Stimulated activated naive CD8-positive, alpha-beta T cell treated with anti-CD3 and anti-CD28 coated beads, Interleukin-15, amount 100 ng/mL, for 72 hours (primary cell): ENCODE measurements around the gene TRIM71.
"Not testable (repeated sequence)": the region's sequence is repeated elsewhere in the genome, so short reads cannot be mapped to it uniquely, and the experiment has no call there.

Source experiments
- ATAC-seq: fragments of 150-1000 bp; cut with Tn5 transposase; 2 replicates; pipeline ENCODE4 v1.10.0; 2021; ENCODE audit warnings: mild to moderate bottlenecking, moderate library complexity
- DNase-seq, 2 donors: peaks; one replicate each; pipeline ENCODE4 v3.0.0; 2021 to 2022
- H3K27ac Mint-ChIP-seq, 2 donors: one replicate each; pipeline ENCODE4 v1.8.0; 2022; ENCODE audit warnings: mild to moderate bottlenecking in 2 of 2, mixed read lengths in 2 of 2, moderate library complexity in 2 of 2
- H3K27me3 Mint-ChIP-seq: one replicate; pipeline ENCODE4 v1.8.0; 2022; ENCODE audit warnings: mixed read lengths
- H3K4me1 Mint-ChIP-seq: one replicate; pipeline ENCODE4 v1.8.0; 2022; ENCODE audit warnings: mild to moderate bottlenecking, mixed read lengths
- H3K4me3 Mint-ChIP-seq, 2 donors: one replicate each; pipeline ENCODE4 v1.8.0; 2022; ENCODE audit warnings: mild to moderate bottlenecking in 2 of 2, mixed read lengths in 2 of 2, moderate library complexity in 1 of 2
- H3K9me3 Mint-ChIP-seq, 2 donors: one replicate each; pipeline ENCODE4 v1.8.0; 2022; ENCODE audit warnings: mixed read lengths in 2 of 2

Gene TRIM71

GRCh38 chr3:32899265-32899664 lies 81.5 kb downstream of the TRIM71 start:
- ATAC-seq (no peak), DNase-seq (no peak)
- Mint-ChIP-seq H3K27me3 (peaks cover 61% of the 10 kb centered on the region), H3K4me1 (no peaks in the 10 kb centered on the region), H3K4me3 (no peak overlapping the region), H3K9me3 (no peaks in the 10 kb centered on the region), H3K27ac (no peak overlapping the region)

- H3K4me1 Mint-ChIP-seq, result no peaks in the 10 kb centered on the region
- no peak overlapping the region for H3K4me3 Mint-ChIP-seq
- no peaks in the 10 kb centered on the region for H3K9me3 Mint-ChIP-seq
- no peak overlapping the region for H3K27ac Mint-ChIP-seq
- peaks cover 42% of the 10 kb centered on the region for H3K27me3 Mint-ChIP-seq
- ATAC-seq, result no peak
- DNase-seq, result no peak
These were observed 83.5 kb downstream of the TRIM71 start for GRCh38 chr3:32901005-32901932.

DNA sequence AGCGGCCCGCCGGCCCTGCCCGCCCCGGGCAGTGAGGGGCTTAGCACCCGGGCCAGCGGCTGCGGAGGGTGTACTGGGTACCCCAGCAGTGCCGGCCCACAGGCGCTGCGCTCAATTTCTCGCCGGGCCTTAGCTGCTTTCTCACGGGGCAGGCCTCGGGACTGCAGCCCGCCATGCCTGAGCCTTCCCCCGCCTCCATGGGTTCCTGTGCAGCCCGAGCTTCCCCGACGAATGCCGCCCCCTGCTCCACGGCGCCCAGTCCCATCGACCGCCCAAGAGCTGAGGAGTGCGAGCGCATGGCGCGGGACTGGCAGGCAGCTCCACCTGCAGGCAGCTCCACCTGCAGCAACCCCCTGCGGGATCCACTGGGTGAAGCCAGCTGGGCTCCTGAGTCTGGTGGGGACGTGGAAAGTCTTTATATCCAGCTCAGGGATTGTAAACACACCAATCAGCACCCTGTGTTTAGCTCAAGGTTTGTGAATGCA lies 85.1 kb downstream of the TRIM71 start:
- H3K27me3 Mint-ChIP-seq, result peaks cover 35% of the 10 kb centered on the region
- peak overlapping the region; percentile 79 to 84 for H3K4me3 Mint-ChIP-seq
- not testable (repeated sequence) for H3K27ac Mint-ChIP-seq, H3K4me1 Mint-ChIP-seq, H3K9me3 Mint-ChIP-seq
- ATAC-seq (peak; percentile 86), DNase-seq (peak; percentile 34 to 56)

DNA sequence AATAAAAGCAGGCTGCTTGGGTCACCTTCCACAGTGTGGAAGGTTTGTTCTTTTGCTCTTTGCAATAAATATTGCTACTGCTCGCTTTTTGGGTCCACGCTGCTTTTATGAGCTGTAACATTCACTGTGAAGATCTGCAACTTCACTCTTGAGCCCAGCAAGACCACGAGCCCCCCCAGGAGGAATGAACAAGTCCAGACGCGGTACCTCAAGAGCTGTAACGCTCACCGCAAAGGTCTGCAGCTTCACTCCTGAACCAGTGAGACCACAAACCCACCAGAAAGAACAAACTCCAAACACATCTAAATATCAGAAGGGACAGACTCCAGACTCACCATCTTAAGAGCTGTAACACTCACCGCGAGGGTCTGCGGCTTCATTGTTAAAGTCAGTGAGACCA lies 86.2 kb downstream of the TRIM71 start:
- Mint-ChIP-seq H3K4me1 (no peaks in the 10 kb centered on the region), H3K4me3 (no peak overlapping the region), H3K27ac (no peak overlapping the region), H3K27me3 (peaks cover 25% of the 10 kb centered on the region), H3K9me3 (no peaks in the 10 kb centered on the region)
- ATAC-seq, result no peak
- DNase-seq, result no peak

DNA sequence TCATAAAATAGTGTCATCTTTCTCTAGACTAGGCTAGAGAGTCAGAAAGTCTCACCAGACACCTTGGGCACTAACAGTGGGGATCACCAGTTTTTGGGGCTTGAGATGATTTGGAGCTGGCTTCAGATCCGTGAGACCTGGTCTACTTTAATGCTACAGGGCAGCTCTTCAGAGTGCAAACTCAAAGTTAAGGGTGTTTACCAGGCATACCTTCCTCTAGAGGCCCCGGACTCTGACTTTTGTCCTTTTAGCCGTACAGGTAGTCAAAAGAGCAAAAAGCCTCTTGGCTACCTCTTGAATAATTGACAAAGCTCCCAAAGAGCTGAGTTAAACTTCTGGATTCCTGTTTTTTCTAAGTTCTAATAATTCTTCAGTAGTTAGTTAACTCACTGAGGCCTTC lies 92.2 kb downstream of the TRIM71 start:
- no peak for ATAC-seq
- no peaks in the 10 kb centered on the region for H3K4me1 Mint-ChIP-seq
- no peaks in the 10 kb centered on the region for H3K27me3 Mint-ChIP-seq

DNA sequence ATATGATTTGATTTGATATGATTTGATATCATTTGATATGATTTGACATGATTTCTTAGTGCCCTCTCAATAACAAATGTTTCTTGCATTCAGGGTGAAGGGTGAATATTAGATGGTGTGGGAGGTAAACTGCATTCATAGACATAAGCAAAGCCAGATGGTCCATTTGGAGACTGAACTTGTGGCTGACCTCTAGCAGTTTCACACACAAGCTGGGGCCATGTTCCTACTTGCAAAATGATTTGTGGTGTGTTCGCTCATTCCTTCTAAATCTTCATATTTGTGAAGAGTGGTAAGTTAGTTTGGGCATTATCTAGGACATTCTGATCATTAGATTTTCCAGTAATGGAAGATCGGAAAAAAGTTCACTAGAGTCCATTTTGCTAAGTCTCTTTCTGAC lies 93.2 kb downstream of the TRIM71 start:
- DNase-seq (no peak), ATAC-seq (no peak)
- H3K4me3 Mint-ChIP-seq, result no peak overlapping the region
- no peaks in the 10 kb centered on the region for H3K9me3 Mint-ChIP-seq
- H3K4me1 Mint-ChIP-seq, result no peaks in the 10 kb centered on the region
- no peak overlapping the region for H3K27ac Mint-ChIP-seq
- H3K27me3 Mint-ChIP-seq, result no peaks in the 10 kb centered on the region

More for the DNA sequence above, 92.2 kb downstream of the TRIM71 start:
- Mint-ChIP-seq H3K9me3 (no peaks in the 10 kb centered on the region), H3K4me3 (no peak overlapping the region), H3K27ac (no peak overlapping the region)
- DNase-seq, result no peak

DNA sequence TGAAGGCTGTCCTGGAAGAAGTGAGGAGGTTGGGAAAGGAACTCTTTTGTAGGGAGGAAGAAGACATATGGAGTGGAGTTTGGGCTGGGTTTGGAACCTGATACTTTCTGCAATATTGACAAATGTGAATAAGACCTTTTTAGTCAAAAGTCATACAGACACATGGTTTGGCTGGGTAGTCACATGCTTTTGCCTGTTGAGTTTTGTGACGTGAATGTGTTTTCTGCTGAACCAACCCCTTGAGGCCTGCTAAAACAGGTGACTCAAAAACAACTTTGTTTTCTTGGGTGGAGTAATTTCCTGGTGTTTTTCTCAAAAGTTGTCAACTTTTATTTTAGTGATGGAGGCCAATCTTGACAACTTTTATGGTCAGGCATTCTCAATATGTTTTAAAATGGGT lies 94.2 kb downstream of the TRIM71 start:
- Mint-ChIP-seq H3K4me3 (no peak overlapping the region), H3K9me3 (peaks cover 6% of the 10 kb centered on the region in 2 donors), H3K27ac (no peak overlapping the region), H3K27me3 (no peaks in the 10 kb centered on the region), H3K4me1 (no peaks in the 10 kb centered on the region)
- ATAC-seq (no peak), DNase-seq (no peak)

GRCh38 chr3:32913790-32914446 lies 96.1 kb downstream of the TRIM71 start:
- H3K4me3 Mint-ChIP-seq, result no peak overlapping the region
- ATAC-seq (no peak), DNase-seq (no peak)
- no peak overlapping the region for H3K27ac Mint-ChIP-seq
- no peaks in the 10 kb centered on the region for H3K27me3 Mint-ChIP-seq
- peaks cover 9 to 11% of the 10 kb centered on the region in 2 donors for H3K9me3 Mint-ChIP-seq
- H3K4me1 Mint-ChIP-seq, result no peaks in the 10 kb centered on the region

- Mint-ChIP-seq H3K4me3 (no peak overlapping the region), H3K27ac (no peak overlapping the region), H3K9me3 (peaks cover 9 to 11% of the 10 kb centered on the region in 2 donors), H3K27me3 (no peaks in the 10 kb centered on the region), H3K4me1 (no peaks in the 10 kb centered on the region)
- DNase-seq (no peak), ATAC-seq (no peak)
These were observed 102.1 kb downstream of the TRIM71 start for GRCh38 chr3:32919920-32920319.

DNA sequence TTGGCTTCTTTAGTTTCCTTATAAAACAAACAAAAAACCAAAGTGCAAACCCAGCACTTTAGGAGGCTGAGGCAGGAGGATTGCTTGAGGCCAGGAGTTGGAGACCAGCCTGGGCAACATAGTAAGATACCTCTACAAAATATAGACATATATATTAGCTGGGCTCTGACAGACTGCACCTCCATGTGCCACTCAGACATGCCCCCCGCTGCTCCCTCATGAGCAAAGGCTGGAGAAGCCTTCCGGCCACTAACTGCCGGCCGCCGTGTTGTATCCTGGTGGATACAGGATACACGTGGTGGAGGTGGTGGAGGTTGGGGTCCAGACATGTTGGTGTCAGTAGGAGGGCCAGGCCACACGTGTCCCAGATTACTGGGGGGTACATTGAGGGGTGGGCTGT lies 104.3 kb downstream of the TRIM71 start:
- H3K27ac Mint-ChIP-seq, result no peak overlapping the region
- ATAC-seq (no peak), DNase-seq (no peak)

GRCh38 chr3:32930161-32930560 lies 112.4 kb downstream of the TRIM71 start:
- no peak for ATAC-seq
- H3K9me3 Mint-ChIP-seq, result no peaks in the 10 kb centered on the region
- H3K4me1 Mint-ChIP-seq, result no peaks in the 10 kb centered on the region
- H3K27ac Mint-ChIP-seq, result no peak overlapping the region
- no peak for DNase-seq
- H3K4me3 Mint-ChIP-seq, result no peak overlapping the region
- H3K27me3 Mint-ChIP-seq, result peaks cover 20% of the 10 kb centered on the region

More for the DNA sequence above, 104.3 kb downstream of the TRIM71 start:
- Mint-ChIP-seq H3K9me3 (peaks cover 3 to 5% of the 10 kb centered on the region in 2 donors), H3K4me1 (no peaks in the 10 kb centered on the region), H3K4me3 (no peak overlapping the region), H3K27me3 (no peaks in the 10 kb centered on the region)

GRCh38 chr3:32931273-32931672 lies 113.5 kb downstream of the TRIM71 start:
- not testable (repeated sequence) for H3K4me1 Mint-ChIP-seq, H3K27ac Mint-ChIP-seq, DNase-seq, H3K9me3 Mint-ChIP-seq, H3K4me3 Mint-ChIP-seq, ATAC-seq
- H3K27me3 Mint-ChIP-seq, result peaks cover 20% of the 10 kb centered on the region

DNA sequence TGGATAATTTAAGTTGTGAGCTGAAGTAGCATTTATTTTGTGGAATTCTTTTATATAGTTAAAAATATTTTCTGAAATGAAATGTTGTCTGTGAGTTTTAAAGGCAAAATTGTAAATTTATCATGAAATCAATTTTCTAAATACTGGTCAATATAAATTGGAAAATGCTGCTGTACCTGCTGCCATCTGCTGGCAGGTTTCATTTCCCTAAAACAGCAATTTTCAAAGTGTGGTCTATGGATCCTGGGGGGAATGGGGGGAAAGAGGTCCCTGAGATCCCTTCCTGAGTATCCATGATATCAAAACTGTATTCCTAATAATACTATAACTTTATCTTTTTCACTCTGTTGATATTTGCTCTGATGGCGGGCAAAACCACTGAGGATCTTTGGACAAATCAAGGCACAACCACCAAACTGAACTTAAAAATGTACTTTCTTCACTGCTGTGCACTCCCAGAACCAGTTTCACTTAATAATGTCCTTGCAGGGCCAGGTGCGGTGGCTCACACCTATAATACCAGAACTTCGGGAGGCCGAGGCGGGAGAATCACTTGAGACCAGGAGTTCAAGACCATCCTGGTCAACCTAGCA lies 116.4 kb downstream of the TRIM71 start:
- ATAC-seq (no peak), DNase-seq (no peak)
- Mint-ChIP-seq H3K27ac (no peak overlapping the region), H3K9me3 (no peaks in the 10 kb centered on the region), H3K27me3 (peaks cover 4% of the 10 kb centered on the region), H3K4me3 (no peak overlapping the region), H3K4me1 (no peaks in the 10 kb centered on the region)

DNA sequence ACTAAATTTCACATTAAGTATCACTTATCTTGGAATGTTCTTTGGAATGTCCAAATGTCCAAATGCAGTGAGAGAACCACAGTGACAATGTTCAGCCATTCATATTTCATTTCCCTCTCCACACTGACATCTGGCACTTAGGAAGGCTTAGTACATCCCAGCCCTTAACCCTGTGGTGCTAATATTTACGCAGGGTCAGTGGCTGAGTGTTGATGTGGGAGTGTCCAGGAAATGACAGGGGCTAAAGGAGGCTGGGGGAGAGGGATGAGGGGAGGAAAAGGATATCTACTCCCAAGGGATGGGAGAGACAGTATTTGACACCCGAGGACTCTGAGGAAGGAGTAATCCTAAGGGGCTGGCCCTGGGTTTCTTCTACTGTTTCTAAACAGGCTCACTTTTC lies 119.5 kb downstream of the TRIM71 start:
- Mint-ChIP-seq H3K4me3 (no peak overlapping the region), H3K27ac (no peak overlapping the region), H3K4me1 (no peaks in the 10 kb centered on the region), H3K9me3 (no peaks in the 10 kb centered on the region), H3K27me3 (no peaks in the 10 kb centered on the region)
- DNase-seq (no peak), ATAC-seq (no peak)

DNA sequence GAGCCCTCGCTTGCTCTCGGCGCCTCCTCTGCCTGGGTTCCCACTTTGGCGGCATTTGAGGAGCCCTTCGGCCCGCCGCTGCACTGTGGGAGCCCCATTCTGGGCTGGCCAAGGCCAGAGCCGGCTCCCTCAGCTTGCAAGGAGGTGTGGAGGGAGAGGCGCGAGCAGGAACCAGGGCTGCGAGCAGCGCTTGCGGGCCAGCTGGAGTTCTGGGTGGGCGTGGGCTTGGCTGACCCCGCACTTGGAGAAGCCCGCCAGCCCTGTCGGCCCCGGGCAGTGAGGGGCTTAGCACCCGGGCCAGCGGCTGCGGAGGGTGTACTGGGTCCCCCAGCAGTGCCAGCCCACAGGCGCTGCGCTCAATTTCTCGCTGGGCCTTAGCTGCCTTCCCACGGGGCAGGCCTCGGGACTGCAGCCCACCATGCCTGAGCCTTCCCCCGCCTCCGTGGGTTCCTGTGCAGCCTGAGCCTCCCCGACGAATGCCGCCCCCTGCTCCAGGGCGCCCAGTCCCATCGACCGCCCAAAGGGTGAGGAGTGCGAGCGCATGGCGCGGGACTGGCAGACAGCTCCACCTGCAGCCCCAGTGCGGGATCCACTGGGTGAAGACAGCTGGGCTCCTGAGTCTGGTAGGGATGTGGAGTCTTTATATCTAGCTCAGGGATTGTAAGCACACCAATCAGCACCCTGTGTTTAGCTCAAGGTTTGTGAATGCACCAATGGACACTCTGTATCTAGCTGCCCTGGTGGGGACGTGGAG lies 121.9 kb downstream of the TRIM71 start:
- H3K27ac Mint-ChIP-seq, H3K4me1 Mint-ChIP-seq, H3K9me3 Mint-ChIP-seq, ATAC-seq, H3K4me3 Mint-ChIP-seq, H3K27me3 Mint-ChIP-seq, DNase-seq: not testable (repeated sequence)
